ENCODE results near the gene BIRC2.
"Not testable (repeated sequence)": the region's sequence is repeated elsewhere in the genome, so short reads cannot be mapped to it uniquely, and the experiment has no call there.

Gene BIRC2

GRCh38 chr11:102323542-102324251, 23.3 kb upstream of the BIRC2 start:
- DNase-seq: no peak

GRCh38 chr11:102325088-102325487, 21.9 kb upstream of the BIRC2 start:
- DNase-seq: no peak

GRCh38 chr11:102328748-102329147, 18.3 kb upstream of the BIRC2 start:
- DNase-seq: no peak

GRCh38 chr11:102330231-102330630, 16.8 kb upstream of the BIRC2 start:
- no peak for DNase-seq

DNA sequence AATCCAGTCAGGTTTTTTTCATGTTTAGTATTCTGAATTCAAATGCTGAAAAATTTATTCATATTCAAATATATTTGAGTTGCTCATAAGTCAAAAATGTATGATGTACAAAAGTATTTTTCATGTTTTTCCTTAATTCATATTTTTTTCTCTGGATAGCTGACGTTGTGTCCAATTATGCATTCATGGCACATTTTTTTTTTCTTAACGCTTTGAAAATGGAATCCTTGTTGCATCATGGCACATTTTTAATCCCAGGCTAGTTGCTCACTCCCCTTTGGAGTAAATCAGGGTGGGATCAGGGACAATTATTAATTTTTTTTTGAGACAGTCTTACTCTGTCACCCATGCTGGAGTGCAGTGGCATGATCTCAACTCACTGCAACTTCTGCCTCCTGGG, 15.7 kb upstream of the BIRC2 start:
- DNase-seq: no peak

DNA sequence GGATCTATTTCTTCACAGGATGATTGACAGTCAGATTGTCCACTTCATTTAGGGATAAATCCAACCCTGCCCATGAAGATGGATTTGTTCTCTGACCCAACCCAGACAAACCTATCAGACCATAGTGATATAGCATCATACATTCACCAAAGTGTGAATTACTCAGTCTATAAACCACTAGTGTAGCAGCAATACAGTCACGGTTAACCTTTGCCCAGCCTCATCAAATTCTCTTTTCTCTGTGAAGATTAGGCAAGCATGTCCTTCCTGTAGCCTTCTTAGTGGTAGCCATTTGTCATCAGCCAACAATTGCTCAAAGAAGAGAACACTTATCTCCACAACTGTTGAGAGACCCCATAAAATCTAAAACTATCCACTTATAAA, 14.4 kb upstream of the BIRC2 start:
- no peak for DNase-seq

GRCh38 chr11:102338479-102339010, 8.5 kb upstream of the BIRC2 start:
- no peak for DNase-seq

DNA sequence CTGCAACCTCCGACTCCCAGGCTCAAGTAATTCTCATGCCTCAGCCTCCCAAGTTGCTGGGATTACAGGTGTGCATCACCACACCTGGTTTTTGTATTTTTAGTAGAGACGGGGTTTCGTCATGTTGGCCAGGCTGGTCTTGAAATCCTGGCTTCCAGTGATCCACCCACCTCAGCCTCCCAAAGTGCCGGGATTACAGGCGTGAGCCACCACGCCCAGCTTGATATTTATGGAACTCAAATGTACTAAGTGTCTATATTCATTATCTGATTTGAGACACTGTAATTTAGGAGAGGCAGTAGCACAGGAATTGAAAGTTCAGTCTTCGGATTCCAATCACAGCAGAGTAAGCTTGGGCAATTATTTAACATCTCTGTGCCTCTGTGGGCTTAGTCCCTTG, 5.7 kb upstream of the BIRC2 start:
- not testable (repeated sequence) for DNase-seq

- peak; percentile 9 for DNase-seq
Measured at GRCh38 chr11:102341844-102342318, 5.1 kb upstream of the BIRC2 start.

DNA sequence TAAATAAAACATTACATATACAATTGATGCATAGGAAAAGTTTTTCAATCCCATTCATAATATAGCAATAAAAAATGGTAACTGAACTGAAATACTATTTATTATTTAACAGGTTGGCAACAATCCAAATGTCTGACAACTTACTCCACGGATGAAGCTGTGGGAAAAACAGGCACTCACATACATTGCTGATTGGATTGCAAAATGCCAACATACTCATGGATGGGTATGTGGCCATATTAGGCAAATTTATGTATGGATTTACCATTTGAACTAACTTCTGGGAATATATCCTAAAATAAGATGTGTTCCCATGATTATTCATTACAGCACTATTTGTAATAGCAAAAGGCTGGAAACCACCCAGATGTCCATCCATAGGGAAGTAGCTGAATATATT, 3.2 kb upstream of the BIRC2 start:
- DNase-seq: no peak

- no peak for DNase-seq
Measured at GRCh38 chr11:102345904-102346303, 1.1 kb upstream of the BIRC2 start.

GRCh38 chr11:102346456-102346747, 612 bp upstream of the BIRC2 start:
- no peak for DNase-seq

DNA sequence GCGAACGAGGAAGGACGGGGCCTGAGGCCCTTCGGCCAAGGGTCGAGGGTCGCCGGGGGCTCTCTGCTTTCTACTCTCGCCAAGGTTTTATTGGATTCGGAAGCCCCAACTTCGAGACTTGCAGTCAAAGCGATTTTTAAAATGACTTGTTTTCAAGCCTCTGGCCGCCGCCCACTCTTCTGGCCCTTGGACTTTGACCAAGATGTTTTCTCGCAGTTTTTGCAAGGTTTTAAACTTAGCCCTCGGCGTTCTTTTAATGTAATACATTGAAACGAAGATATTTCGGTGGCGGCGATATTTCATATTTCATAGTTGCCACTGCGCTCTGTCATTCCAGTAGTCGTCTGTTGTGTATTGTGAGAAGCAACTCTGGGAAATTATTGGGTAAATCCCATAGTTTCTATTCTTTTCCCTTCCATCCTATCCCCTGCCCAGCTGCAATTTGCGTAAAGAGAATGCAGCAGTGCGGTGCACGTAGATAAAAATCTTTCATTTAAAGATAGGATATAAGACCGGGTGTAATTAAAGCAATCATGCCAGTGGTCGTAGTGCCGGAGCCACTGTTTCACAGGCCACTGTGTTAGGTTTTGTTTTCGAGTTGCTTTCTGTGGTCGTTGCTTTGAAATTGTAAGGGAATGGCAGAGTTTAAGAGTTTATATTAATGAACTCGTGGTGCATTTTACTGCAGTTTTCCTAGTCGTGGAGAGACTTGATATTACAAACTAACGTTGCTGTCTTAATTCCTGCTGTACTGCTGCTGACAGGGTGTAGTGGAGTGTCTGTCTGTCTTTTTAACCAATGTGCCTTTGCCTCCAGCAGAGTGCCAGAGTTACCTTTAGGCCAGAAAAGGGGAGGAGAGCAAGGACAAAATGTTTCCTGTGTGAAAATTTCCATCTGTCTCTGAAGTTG, 702 bp downstream of the BIRC2 start:
- DNase-seq: no peak

DNA sequence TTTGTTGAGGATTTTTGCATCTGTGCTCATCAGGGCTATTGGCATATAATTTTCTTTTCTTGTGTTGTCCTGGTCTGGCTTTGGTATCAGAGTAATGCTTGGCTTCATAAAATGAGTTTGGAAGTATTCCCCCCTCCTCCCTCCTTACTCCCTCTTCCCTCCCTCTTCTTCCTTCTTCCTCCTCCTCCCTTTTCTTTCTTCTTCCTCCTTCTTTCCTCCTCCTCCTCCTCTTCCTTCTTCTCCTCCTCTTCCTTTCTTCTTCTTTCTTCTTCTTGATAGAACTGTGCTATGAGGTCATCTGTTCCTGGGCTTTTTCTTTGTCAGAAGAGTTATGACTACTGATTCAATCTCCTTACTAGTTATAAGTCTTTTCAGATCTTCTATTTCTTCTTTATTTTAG, 10.1 kb downstream of the BIRC2 start:
- DNase-seq: no peak

GRCh38 chr11:102359372-102359771, 12.4 kb downstream of the BIRC2 start:
- no peak for DNase-seq

GRCh38 chr11:102360681-102361080, 13.7 kb downstream of the BIRC2 start:
- no peak for DNase-seq

GRCh38 chr11:102361086-102362031, 14.3 kb downstream of the BIRC2 start:
- DNase-seq: no peak

DNA sequence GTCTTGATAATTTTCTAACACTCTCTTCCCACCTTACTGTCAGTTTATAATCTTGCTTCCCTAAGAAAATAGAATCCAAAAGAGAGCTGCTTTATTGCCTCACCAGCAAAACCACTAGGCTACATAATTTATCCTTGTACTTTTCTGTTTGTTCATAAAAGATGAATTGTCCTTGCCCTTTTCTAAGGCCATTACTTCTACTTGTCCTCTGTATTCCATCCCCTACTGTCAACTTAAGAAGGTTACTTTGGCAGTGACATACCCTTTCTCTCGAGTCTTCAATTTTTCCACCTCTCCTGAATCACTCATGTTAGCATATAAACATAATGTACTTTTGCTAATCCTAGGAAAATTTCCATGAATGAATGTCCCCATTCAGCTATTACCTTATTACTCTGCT, 18.0 kb downstream of the BIRC2 start:
- DNase-seq: no peak

- DNase-seq: no peak
Measured at GRCh38 chr11:102367364-102367763, 20.4 kb downstream of the BIRC2 start.

DNA sequence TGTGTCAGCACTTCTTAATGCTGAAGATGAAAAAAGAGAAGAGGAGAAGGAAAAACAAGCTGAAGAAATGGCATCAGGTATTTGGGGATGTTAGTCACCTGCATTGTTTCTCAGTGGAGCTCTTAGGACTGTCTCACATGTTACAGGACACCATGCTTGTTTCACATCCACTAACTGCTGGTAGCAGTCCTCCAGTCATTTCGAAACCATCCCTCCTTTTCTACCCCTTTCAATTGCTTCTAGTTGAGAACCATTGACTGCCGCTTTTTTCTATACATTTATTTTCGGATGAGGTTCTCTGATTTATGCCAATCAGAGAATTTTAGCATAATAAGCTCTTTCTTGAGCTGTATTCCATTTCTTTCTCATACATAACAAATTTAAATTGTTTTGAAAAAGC, 21.5 kb downstream of the BIRC2 start:
- DNase-seq: no peak

- DNase-seq: not testable (repeated sequence)
Measured at GRCh38 chr11:102374633-102375424, 27.8 kb downstream of the BIRC2 start.

Measured in NCI-H1694 treated with DMSO at 0.1 percent for 48 hours (cell line).